Activated T-helper 1 cell treated with anti-CD3 and anti-CD28 coated beads, Interleukin-2, amount 50 U/mL, for 16 hours (primary cell): Measurements from ENCODE around the gene NOL12.

Experiments used
- DNase-seq, 2 donors: peaks; one replicate each; pipeline ENCODE4 v3.0.0-alpha.2; 2020; ENCODE audit warnings: low read depth in 1 of 2, low spot score in 1 of 2

NOL12 gene

GRCh38 chr22:37741312-37741795, 55.2 kb downstream of the NOL12 start:
- DNase-seq, result no peak

DNA sequence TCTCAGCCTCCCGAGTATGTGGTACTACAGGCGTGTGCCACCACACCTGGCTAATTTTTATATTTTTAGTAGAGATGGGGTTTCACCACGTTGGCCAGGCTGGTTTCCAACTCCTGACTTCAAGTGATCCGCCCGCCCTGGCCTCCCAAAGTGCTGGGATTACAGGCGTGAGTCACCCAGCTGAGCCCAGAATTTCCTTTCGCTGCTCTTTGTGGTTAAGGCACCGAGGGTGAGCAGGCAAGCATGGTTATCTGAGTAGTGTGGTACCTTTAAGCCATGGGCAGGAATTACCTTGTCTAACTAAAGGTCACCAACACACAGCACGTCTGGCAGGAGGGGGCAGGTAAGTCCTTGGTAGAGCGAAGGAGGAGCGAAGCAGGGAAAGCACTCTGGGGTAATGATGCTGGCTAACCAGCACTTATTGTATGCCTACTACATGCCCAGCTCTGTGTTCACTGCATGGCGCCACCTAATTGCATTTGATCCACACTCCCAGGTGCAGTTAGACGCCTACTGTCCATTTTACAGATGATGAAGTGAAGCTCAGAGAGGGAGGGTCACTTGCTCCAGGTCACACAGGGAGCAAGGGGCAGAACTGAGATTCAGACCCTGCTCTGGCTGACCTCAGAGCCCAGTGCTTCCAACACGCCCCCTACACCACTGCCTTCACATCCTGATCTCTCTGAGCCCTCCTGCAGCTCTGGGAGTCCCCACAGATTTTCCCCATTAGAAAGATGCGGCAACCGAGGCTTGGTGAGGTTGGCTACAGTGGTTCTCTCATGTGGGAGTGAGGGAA, 56.4 kb downstream of the NOL12 start:
- DNase-seq, result no peak
